ENCODE results near the gene BTAF1.

BTAF1 gene

GRCh38 chr10:91908337-91909116, 15.0 kb upstream of the BTAF1 start:
- DNase-seq = peak; percentile 64 to 87

- DNase-seq = peak; percentile 71 to 74
These were observed 14.4 kb upstream of the BTAF1 start, which contains the start of gene FGFBP3 for GRCh38 chr10:91909117-91909677. FGFBP3 (minus strand) TSS chr10:91909486; CDS start chr10:91908969, 517 bp downstream.

GRCh38 chr10:91910467-91910866, 13.1 kb upstream of the BTAF1 start:
- DNase-seq = no peak

- no peak for DNase-seq
These were observed 3.9 kb upstream of the BTAF1 start for GRCh38 chr10:91919651-91920050.

- no peak for DNase-seq
These were observed 847 bp downstream of the BTAF1 start for GRCh38 chr10:91924212-91925021.

GRCh38 chr10:91925022-91925320, 1.4 kb downstream of the BTAF1 start:
- DNase-seq = no peak

- no peak for DNase-seq
These were observed 7.4 kb downstream of the BTAF1 start for GRCh38 chr10:91930939-91931338.

- no peak for DNase-seq
These were observed 8.1 kb downstream of the BTAF1 start for GRCh38 chr10:91931526-91932190.

GRCh38 chr10:91932737-91933136, 9.2 kb downstream of the BTAF1 start:
- no peak for DNase-seq

- DNase-seq = no peak
These were observed 12.3 kb downstream of the BTAF1 start for GRCh38 chr10:91935886-91936285.

GRCh38 chr10:91939653-91940052, 16.1 kb downstream of the BTAF1 start:
- DNase-seq = no peak

- DNase-seq = no peak
These were observed 17.9 kb downstream of the BTAF1 start for GRCh38 chr10:91941426-91941825.

- DNase-seq = no peak
These were observed 21.5 kb downstream of the BTAF1 start for GRCh38 chr10:91944880-91945630.

- no peak for DNase-seq
These were observed 30.1 kb downstream of the BTAF1 start for GRCh38 chr10:91953600-91954160.

GRCh38 chr10:91955114-91955513, 31.5 kb downstream of the BTAF1 start:
- DNase-seq = no peak

GRCh38 chr10:91957091-91957490, 33.5 kb downstream of the BTAF1 start:
- DNase-seq = no peak

- DNase-seq = no peak
These were observed 45.7 kb downstream of the BTAF1 start for GRCh38 chr10:91969297-91969696.

- DNase-seq = no peak
These were observed 51.4 kb downstream of the BTAF1 start for GRCh38 chr10:91974960-91975359.

- no peak for DNase-seq
These were observed 51.9 kb downstream of the BTAF1 start for GRCh38 chr10:91975438-91975837.

GRCh38 chr10:91976317-91977051, 52.9 kb downstream of the BTAF1 start:
- no peak for DNase-seq

GRCh38 chr10:91977491-91977890, 53.9 kb downstream of the BTAF1 start:
- no peak for DNase-seq

GRCh38 chr10:91978585-91978984, 55.0 kb downstream of the BTAF1 start:
- no peak for DNase-seq
